Mucosa of stomach (tissue), 1 donor: ENCODE measurements around the gene VMP1.

Experiments
- H3K27me3 ChIP-seq: one replicate; pipeline ENCODE4 v1.7.0; 2013; ENCODE audit warnings: mild to moderate bottlenecking, low read length; ENCODE audit not compliant: control insufficient read depth, insufficient read depth
- H3K36me3 ChIP-seq: one replicate; pipeline ENCODE4 v1.7.0; 2013; ENCODE audit warnings: low read length; ENCODE audit not compliant: control insufficient read depth, insufficient read depth
- H3K4me1 ChIP-seq: one replicate; pipeline ENCODE4 v1.7.0; 2013; ENCODE audit warnings: mild to moderate bottlenecking, low read length; ENCODE audit not compliant: control insufficient read depth, insufficient read depth
- H3K4me3 ChIP-seq: one replicate; pipeline ENCODE4 v1.7.0; 2013; ENCODE audit warnings: low read length
- H3K9ac ChIP-seq: one replicate; pipeline ENCODE4 v1.7.0; 2013; ENCODE audit warnings: mild to moderate bottlenecking, low read length, moderate library complexity
- H3K9me3 ChIP-seq: one replicate; pipeline ENCODE4 v1.7.0; 2013; ENCODE audit warnings: mild to moderate bottlenecking, low read length, moderate library complexity; ENCODE audit not compliant: control insufficient read depth
- donor health status: Pancreatic carcinoma.

The VMP1 gene

DNA sequence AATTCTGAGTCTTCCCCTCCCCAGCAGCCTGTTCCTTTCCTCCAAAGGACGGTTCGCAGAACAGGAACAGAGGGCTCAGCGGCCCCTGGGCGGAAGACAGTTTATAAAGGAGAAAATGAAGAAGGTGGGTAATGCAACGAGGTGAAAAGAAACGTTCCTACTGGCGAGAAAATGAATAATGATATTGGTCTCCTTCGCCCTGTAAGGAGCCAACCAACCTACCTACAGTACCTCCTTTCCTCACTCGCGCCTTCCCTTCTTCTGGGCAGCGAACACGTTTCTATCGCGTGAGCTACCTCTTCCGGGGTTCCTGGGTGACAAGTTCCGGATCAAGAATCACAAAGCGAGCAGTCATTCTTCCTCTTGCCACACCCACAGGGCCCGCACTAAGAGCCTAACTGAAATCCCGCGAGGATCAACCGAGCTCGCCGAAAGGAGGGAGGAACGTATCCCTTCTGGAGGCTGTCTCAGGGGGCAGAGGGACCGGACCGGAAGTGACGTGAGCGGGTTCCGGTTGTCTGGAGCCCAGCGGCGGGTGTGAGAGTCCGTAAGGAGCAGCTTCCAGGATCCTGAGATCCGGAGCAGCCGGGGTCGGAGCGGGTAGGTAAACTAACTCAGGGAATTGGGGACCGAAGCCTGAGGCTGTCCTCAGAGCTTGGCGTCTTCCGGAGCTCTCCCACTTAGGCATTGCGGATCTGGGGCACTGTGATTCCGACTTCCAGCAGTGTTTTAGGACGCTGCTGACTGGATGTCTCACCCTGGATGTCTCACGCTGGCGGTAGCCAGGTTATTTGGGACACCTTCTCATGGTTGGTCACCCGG lies at the start of gene VMP1, which contains the start of gene PTRH2:
Gene VMP1 (plus strand): TSS at position 506 of the 822 bp plus-strand sequence. CDS start 23,793 bp downstream, outside the sequence.
Gene PTRH2 (minus strand): TSS at position 282 of the 822 bp plus-strand sequence. CDS start 9,452 bp downstream, outside the sequence.
- Histone ChIP-seq H3K9ac (peak within 1 kb of the TSS; percentile 97), H3K27me3 (no peaks in the 10 kb centered on the region), H3K4me1 (peaks cover 11% of the 10 kb centered on the region), H3K36me3 (no peaks in the 10 kb centered on the region), H3K4me3 (peak within 1 kb of the TSS; percentile 83), H3K9me3 (no peaks in the 10 kb centered on the region)

DNA sequence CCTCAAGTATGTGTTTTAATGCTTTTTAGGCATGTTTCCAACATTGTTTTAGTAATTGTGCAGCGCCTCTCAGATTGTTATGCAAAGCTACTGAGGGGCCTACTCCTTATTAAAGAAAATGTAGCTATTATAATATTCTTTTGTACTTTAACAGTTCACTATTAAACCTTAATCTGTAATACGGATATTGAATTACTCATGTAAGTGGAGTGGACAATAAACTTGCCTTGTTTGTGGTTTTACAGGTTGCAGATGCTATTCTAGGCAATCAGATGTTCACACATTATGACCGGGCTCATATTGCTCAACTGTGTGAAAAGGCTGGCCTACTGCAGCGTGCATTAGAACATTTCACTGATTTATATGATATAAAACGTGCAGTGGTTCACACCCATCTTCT lies 41.2 kb upstream of the VMP1 start:
- Histone ChIP-seq H3K4me1 (no peaks in the 10 kb centered on the region), H3K36me3 (peaks cover 6% of the 10 kb centered on the region), H3K4me3 (no peak overlapping the region), H3K9me3 (no peaks in the 10 kb centered on the region), H3K9ac (no peak overlapping the region), H3K27me3 (no peaks in the 10 kb centered on the region)

DNA sequence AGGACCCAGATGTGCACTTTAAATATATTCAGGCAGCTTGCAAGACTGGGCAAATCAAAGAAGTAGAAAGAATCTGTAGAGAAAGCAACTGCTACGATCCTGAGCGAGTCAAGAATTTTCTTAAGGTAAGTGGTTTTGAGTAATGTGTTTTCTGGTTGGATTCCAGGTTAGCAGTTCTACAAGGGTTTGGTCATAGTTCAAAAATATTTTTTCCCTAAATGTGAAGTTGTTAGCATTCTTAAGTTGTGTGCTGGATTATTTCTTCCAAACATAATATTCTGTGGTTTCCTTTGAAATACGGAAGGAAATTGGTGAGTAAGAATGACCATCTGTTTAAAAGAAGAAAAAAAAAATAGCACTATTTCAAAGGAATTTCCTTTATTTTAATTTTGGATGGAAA lies 38.6 kb upstream of the VMP1 start:
- Histone ChIP-seq H3K4me3 (no peak overlapping the region), H3K9ac (no peak overlapping the region), H3K36me3 (peaks cover 6% of the 10 kb centered on the region), H3K9me3 (no peaks in the 10 kb centered on the region), H3K4me1 (no peaks in the 10 kb centered on the region), H3K27me3 (no peaks in the 10 kb centered on the region)

DNA sequence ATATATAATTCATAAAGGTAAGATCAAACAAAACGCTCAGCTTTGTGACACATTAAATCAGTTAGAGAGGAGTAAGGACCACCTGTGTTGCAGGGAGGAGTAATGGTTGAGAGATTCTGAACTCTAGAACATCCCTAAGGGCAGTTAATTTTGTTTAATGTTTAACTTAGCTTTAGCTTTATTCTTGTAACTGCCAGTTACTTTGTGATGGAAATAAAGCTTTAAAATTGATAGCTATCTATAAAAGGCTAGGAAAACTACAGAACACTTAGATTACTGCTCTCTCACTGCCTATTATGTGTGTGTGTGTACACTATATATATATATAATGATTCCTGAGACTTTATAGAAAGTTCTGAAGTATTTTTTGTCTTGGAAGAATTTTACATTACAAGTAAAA lies 38.0 kb upstream of the VMP1 start:
- Histone ChIP-seq H3K9me3 (no peaks in the 10 kb centered on the region), H3K4me1 (no peaks in the 10 kb centered on the region), H3K36me3 (peaks cover 8% of the 10 kb centered on the region), H3K9ac (no peak overlapping the region), H3K27me3 (no peaks in the 10 kb centered on the region), H3K4me3 (no peak overlapping the region)

DNA sequence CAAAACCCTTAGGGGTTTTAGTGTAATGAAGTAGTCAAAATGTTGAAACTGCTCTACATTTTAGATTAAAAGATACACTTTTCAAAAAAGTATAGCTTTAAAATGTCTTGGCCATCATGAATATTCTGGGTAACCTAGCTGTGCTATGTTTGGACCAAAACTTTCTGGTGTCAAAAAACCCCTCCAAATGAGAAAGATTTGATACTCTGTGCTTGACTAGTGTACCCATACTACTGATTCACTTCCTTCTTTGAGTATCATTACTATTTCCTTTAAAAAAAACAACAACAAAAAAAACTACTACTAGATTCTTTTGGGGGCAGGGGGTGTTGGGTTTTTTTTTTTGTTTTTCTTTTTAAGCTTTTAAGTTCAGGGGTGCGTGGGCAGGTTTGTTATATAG lies 37.5 kb upstream of the VMP1 start:
- Histone ChIP-seq H3K9ac (no peak overlapping the region), H3K4me3 (no peak overlapping the region), H3K36me3 (peaks cover 7% of the 10 kb centered on the region), H3K9me3 (no peaks in the 10 kb centered on the region), H3K27me3 (no peaks in the 10 kb centered on the region), H3K4me1 (no peaks in the 10 kb centered on the region)

DNA sequence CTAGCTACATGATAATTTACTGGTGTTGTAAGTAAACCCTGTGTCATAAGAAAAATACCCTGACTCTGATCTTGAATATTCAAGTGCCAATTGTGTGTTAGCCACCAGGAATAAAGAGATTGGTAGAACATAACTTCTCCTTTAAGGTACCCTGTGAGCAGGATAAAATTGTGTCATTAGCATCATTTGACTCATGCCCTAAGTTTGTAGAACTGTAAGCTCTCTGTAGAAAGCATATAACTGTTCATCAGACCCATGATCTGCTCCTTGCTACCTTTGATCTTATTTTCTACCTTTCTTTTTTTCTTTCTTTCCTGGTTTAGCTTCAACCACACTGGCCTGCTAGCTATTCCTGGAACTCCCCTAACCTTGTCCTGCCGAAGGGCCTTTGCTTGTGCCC lies 36.1 kb upstream of the VMP1 start:
- H3K27me3 ChIP-seq: no peaks in the 10 kb centered on the region
- peaks cover 7% of the 10 kb centered on the region for H3K36me3 ChIP-seq
- H3K4me1 ChIP-seq: no peaks in the 10 kb centered on the region
- H3K9me3 ChIP-seq: no peaks in the 10 kb centered on the region
- no peak overlapping the region for H3K4me3 ChIP-seq
- H3K9ac ChIP-seq: no peak overlapping the region

DNA sequence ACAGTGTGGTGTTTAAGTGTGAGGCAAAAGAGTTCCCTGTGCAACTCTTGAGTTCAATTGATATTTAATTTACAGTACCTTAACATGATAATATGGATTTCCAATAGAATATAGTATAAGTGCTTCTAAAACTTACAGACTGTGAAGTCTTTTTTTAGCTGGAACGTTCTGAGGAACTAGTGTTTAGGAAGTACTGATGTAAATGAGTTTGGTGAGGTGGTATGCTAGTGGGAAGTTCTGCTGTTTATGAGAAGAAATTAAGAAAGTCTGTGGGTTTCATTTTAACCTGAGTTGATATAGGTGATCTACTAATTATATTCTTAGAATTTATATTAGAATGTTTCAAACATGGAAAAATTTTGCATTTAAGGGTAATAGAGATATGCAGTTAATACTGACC lies 32.2 kb upstream of the VMP1 start:
- H3K27me3 ChIP-seq: no peaks in the 10 kb centered on the region
- no peak overlapping the region for H3K4me3 ChIP-seq
- H3K9me3 ChIP-seq: no peaks in the 10 kb centered on the region
- H3K4me1 ChIP-seq: no peaks in the 10 kb centered on the region
- H3K36me3 ChIP-seq: peaks cover 20% of the 10 kb centered on the region
- H3K9ac ChIP-seq: no peak overlapping the region

DNA sequence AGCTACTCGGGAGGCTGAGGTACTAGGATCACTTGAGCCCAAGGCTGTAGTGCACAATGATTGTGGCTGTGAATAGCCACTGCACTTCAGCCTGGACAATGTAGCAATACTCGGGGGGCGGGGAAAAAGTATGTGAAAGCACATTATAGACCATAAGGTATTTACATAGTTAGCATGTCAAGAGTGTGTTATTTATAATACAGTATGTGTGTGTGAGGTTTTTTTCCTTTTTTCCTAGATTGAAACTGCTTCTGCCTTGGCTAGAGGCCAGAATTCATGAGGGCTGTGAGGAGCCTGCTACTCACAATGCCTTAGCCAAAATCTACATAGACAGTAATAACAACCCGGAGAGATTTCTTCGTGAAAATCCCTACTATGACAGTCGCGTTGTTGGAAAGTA lies 30.7 kb upstream of the VMP1 start:
- Histone ChIP-seq H3K9ac (no peak overlapping the region), H3K36me3 (peaks cover 20% of the 10 kb centered on the region)

DNA sequence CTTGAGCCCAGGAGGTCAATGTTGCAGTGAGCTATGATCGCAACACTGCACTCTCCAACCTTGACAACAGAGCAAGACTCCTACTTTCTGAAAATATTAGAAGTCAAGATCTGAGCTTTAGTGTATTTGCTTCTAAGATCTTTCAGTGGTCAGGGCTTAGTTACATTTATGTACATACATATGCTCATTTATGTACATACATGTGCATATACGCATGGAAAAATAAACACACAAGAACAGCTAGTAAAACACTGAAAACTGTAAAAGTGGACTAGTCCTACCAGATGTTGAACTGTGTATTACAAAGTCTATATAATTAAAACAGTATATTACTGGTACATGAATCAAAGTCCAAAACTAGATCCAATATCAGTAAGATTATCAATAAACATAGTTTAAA lies 28.5 kb upstream of the VMP1 start:
- Histone ChIP-seq H3K4me1 (no peaks in the 10 kb centered on the region), H3K9me3 (no peaks in the 10 kb centered on the region), H3K4me3 (no peak overlapping the region), H3K9ac (no peak overlapping the region), H3K36me3 (peaks cover 26% of the 10 kb centered on the region), H3K27me3 (no peaks in the 10 kb centered on the region)

More for the DNA sequence above, 30.7 kb upstream of the VMP1 start:
- Histone ChIP-seq H3K4me1 (no peaks in the 10 kb centered on the region), H3K4me3 (no peak overlapping the region), H3K27me3 (no peaks in the 10 kb centered on the region), H3K9me3 (no peaks in the 10 kb centered on the region)

DNA sequence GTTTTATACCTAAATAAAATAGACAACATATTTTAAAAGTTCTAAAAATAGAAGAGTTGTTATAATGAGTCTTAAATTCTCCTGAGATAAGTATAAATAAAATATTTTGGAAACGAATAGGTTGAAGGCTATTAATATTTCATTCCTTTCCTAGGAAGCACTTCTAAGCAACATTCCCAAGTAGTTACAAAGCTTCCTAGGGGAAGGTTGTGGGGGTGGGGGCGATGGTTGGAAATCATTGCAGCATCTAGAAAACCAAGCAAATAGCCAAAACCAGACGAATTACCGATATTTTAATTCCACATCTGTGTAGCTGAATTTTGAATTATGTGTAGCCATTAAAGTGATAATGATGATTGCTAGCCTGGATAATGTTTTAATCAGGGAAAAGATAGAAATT lies 27.1 kb upstream of the VMP1 start:
- peaks cover 19% of the 10 kb centered on the region for H3K36me3 ChIP-seq

DNA sequence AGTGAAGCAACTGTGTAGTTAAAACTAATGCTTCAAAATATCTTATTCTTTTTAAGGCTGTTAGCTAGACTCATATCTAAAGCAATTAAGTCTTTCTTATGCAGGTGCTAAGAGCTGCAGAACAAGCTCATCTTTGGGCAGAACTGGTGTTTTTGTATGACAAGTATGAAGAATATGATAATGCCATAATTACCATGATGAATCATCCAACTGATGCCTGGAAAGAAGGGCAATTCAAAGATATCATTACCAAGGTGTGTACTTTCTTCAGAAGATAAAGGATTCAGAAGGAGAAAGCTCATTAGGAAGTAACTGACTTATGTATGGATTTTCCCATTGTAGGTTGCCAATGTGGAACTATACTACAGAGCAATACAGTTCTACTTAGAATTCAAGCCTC lies 24.2 kb upstream of the VMP1 start:
- no peaks in the 10 kb centered on the region for H3K4me1 ChIP-seq
- H3K36me3 ChIP-seq: peaks cover 11% of the 10 kb centered on the region
- H3K9ac ChIP-seq: no peak overlapping the region
- H3K4me3 ChIP-seq: no peak overlapping the region
- H3K27me3 ChIP-seq: no peaks in the 10 kb centered on the region
- no peaks in the 10 kb centered on the region for H3K9me3 ChIP-seq

More for the DNA sequence above, 27.1 kb upstream of the VMP1 start:
- H3K9me3 ChIP-seq: no peaks in the 10 kb centered on the region
- H3K27me3 ChIP-seq: no peaks in the 10 kb centered on the region
- H3K4me1 ChIP-seq: no peaks in the 10 kb centered on the region
- H3K9ac ChIP-seq: no peak overlapping the region
- H3K4me3 ChIP-seq: no peak overlapping the region

DNA sequence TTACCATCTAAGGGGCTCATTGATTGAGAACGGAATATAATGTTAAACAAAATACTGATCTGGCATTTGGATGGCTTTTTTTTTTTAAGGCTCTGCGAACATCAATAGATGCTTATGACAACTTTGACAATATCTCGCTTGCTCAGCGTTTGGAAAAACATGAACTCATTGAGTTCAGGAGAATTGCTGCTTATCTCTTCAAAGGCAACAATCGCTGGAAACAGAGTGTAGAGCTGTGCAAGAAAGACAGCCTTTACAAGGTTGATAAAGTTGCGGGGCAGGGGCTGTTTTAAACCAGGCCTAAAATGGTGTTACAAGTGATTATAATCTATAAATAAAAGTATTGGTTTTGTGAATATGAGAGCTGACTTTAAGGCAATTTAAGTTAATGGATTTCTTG lies 22.5 kb upstream of the VMP1 start:
- Histone ChIP-seq H3K4me1 (no peaks in the 10 kb centered on the region), H3K4me3 (no peak overlapping the region), H3K27me3 (no peaks in the 10 kb centered on the region), H3K9ac (no peak overlapping the region), H3K9me3 (no peaks in the 10 kb centered on the region), H3K36me3 (peaks cover 11% of the 10 kb centered on the region)
